ENCODE data around the gene VSTM2B.
A peak's percentile ranks its signal among the peaks of the same experiment; 100 is the strongest.

VSTM2B gene

GRCh38 chr19:29598496-29598895 lies 72.7 kb downstream of the VSTM2B start:
- DNase-seq = no peak

GRCh38 chr19:29603308-29603707 lies 77.5 kb downstream of the VSTM2B start:
- no peak for DNase-seq

GRCh38 chr19:29605653-29606419 lies 80.0 kb downstream of the VSTM2B start, which contains the start of gene POP4:
Gene POP4, plus strand, starts transcription at chr19:29606283. Its CDS starts 36 bp downstream, at chr19:29606319.
- peak; percentile 99 for DNase-seq

GRCh38 chr19:29606420-29606747 lies 80.6 kb downstream of the VSTM2B start:
- DNase-seq = no peak

GRCh38 chr19:29609636-29610035 lies 83.8 kb downstream of the VSTM2B start:
- no peak for DNase-seq

GRCh38 chr19:29610213-29610573 lies 84.4 kb downstream of the VSTM2B start:
- DNase-seq = no peak

- peak; percentile 82 for DNase-seq
These were observed 84.9 kb downstream of the VSTM2B start for GRCh38 chr19:29610574-29611271.

- no peak for DNase-seq
These were observed 86.3 kb downstream of the VSTM2B start for GRCh38 chr19:29612121-29612520.

- no peak for DNase-seq
These were observed 87.2 kb downstream of the VSTM2B start for GRCh38 chr19:29612801-29613595.

- no peak for DNase-seq
These were observed 88.3 kb downstream of the VSTM2B start for GRCh38 chr19:29614046-29614445.

Measured in effector CD4-positive, alpha-beta T cell (primary cell).